GM18507 (cell line): ENCODE measurements around the gene BDH1.
"Not testable (repeated sequence)": the region's sequence is repeated elsewhere in the genome, so short reads cannot be mapped to it uniquely, and the experiment has no call there.

Experiments used
- DNase-seq: peaks from one replicate; pipeline ENCODE4 v3.0.0; 2011; ENCODE audit warnings: low read depth; ENCODE audit not compliant: insufficient read length; ENCODE audit errors: extremely low spot score
- FAIRE-seq: peaks from 2 replicates; lab custom pipeline; 2011; peaks lifted over from hg19 to GRCh38; lab: Jason Lieb, UNC

Gene BDH1

DNA sequence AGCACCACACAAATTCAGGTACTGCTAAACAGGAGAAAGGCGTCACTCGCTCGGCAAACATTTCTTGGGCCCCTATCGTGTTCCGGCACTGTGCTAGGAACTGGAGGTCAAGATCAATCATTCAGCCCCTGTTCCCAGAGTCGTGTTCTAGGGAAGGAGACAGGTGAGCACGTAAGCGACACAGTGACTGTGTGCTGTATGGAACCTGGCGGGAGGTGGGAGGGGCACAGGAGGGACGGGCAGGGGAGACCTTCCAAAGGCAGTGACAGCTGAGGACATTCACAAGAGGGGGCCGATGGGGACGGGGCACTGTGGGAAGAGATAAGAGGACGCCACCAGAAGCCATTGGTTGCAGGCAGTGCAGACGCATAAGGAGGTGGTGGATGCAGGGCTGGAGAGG lies 32.2 kb downstream of the BDH1 start:
- DNase-seq (no peak), FAIRE-seq (no peak)

DNA sequence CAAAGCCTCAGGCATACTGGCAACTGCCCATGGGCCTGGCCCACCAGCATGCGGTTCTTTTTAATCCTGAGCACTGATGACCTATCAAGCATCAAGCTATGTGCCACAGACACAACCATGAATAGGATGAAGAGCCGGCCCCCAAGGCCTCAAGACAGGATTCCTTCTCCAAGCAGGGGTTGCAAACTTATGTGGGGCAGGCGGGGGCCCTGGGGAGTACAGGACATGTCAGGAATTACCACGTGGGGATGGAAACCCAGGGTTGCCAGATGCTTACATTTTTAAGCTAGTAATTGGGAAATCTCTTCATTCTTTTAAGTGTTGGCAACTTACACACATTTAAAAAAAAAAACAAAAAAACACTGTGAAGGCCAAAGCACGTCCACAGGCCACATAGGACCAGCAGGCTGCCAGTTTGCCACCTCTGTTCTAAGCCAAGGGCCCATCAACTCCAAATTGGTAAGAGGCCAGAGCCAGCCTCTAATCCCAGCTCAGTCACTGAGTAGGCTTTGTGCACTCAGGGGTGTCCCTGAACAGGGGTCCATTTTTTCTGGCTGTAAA lies 32.8 kb downstream of the BDH1 start:
- FAIRE-seq (no peak), DNase-seq (no peak)

DNA sequence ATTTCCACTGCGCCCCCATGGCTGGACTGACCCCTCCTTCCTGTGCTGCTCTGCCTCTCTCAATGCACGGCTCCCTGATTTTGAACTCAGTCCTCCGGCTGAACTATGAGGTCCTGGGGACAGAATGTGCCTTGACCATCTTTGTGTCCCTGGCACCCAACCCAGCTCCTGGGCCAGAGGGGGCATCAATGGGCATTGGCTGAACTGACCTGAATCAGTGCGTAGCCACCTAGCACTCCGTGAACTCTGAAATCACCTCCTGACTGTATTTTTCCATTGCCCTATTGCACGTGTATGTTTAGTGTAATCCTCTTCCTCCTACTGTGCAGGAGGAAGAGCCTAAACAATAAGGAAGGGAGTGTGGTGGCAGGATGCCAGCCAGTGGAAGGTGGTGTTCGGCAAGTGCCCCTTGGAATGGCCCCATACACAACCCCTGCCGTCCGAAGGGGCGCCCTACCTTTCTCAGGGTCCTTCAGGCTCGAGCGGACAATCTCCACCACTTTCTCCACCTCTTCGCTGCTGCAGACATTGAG lies 33.5 kb downstream of the BDH1 start:
- DNase-seq (no peak), FAIRE-seq (no peak)

DNA sequence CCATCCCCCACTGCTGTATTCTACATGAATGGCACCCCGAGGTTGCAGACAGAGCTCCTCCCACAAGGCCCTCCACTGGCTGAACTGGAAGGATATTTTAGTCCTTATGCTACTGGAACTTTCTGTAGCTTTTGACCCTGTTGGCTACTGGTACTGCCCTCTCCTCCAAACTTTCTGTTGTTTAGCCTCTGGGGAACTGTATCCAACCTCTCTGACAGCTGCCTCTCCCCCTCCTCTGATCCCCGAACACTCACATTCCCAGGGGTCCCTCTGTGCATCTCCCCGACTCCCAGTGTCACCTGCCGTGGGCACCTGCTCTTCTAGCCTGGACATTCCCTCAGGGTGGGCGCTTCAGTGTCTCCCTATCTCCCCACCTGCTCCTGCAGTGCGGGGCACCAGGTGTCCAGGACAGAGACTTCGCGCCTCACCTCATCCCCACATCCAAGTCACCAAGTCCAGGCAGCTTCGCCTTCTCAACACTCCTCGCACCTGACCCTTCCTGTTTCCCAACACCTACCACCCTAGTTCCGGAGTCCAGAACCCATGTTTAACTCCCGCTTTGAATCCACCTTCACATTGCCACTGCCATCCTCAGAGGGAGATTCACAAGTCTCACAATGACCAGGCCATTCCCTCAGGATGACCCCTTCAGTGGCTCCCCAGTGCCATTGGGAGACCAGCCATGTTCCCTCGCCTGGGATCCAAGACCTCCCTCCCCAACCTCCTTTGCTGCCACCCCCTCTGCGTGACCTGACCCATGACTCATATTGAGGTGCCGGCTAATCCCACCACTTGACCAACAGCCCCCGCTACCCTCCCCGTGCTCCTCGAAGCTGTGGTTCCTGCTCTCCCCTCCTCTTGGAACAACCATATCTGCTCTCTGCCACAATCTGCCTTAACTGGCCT lies 34.2 kb downstream of the BDH1 start:
- DNase-seq (no peak), FAIRE-seq (no peak)

DNA sequence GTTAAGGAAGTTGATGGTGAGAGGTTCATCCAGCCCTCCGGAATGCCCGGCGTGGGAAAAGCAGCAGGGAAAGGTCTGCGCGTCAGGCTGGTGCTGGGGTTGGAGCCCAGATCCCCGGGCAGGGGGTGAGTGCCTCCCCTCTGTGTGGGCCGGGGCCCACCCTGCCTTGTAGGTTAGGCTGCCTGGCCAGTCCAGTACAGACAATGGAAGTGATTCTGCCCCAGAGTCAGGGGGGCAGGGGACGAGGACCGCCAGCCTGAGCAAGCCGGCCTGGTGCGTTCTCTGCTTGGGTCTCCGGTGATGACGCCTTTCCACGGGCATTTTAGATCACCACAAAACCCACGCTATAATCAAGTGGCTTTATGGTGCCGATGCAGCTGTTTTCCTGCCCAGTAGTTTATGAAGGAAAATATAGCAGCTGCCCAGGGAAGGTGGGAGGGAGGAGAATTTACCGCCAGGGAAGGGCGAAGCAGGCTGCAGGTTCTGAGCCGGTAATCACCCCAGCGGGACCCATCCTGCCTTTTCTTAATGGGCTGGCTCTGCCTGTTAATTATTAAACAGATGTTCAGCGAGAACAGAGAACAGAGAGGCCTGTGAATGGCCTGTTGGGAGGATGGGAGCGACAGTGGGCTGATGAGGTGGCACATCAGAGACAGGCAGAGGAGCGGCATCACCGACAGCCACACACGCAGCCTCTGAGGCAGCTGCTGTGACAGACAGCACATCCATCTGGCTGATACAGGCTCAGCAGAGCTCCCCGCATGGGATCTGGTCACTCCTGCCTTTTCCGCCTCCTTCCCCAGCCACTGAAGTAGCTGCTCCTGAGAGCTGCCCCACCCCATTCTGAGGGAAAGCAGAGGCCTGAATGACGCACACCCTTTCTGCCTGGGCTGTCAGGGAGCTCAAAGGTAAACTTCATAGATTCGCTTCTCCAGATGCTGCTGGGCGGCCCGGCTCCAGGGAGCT lies 35.2 kb downstream of the BDH1 start:
- DNase-seq (no peak), FAIRE-seq (no peak)

DNA sequence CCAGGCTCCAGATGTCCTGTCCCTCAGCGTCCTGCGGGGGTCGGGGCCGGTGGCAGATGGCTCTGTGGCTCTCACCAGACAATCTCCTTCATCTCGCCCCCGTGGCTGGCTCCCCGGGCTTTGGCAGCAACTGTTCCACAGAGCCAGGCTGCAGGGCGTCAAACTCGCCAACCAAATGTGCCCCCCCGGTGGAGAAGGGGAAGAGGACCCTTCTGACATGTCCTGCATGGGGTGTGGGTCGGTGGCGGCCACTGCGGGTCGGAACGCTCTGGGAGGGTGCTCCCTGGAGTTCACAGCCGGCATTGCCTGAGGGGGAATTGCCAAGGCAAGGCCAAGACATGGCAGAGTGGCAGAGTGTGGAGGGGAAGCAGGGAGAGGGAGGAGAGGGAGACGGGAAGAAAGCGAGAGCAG lies 36.0 kb downstream of the BDH1 start:
- DNase-seq (no peak), FAIRE-seq (no peak)

DNA sequence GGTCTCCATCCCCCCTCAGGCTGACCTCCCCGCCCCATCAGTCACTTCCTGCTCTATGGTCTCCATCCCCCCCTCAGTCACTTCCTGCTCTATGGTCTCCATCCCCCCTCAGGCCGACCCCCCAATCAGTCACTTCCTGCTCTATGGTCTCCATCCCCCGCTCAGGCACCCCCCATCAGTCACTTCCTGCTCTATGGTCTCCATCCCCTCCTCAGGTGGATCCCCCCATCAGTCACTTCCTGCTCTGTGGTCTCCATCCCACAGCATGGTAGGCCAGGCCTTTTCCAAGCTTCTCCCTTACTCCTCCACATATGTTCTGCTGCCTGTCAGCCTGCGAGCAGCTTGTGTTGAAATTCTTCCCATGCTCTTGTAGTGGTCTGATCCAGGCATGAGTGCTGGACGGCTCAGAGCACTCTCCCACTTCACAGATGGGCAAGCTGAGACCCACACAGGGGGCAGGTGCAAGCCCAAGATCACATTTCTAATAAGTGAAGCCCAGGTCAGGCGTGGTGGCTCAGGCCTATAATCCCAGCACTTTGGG lies 36.8 kb downstream of the BDH1 start:
- no peak for DNase-seq
- no peak for FAIRE-seq

DNA sequence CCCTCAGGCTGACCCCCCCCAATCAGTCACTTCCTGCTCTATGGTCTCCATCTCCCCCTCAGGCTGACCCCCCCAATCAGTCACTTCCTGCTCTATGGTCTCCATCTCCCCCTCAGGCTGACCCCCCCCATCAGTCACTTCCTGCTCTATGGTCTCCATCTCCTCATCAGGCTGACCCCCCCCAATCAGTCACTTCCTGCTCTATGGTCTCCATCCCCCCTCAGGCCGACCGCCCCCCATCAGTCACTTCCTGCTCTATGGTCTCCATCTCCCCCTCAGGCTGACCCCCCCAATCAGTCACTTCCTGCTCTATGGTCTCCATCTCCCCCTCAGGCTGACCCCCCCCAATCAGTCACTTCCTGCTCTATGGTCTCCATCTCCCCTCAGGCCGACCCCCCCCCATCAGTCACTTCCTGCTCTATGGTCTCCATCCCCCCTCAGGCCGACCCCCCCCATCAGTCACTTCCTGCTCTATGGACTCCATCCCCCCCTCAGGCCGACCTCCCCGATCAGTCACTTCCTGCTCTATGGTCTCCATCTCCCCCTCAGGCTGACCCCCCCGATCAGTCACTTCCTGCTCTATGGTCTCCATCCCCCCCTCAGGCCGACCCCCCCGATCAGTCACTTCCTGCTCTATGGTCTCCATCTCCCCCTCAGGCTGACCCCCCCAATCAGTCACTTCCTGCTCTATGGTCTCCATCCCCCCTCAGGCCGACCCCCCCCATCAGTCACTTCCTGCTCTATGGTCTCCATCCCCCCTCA lies 37.7 kb downstream of the BDH1 start:
- DNase-seq, FAIRE-seq: not testable (repeated sequence)

DNA sequence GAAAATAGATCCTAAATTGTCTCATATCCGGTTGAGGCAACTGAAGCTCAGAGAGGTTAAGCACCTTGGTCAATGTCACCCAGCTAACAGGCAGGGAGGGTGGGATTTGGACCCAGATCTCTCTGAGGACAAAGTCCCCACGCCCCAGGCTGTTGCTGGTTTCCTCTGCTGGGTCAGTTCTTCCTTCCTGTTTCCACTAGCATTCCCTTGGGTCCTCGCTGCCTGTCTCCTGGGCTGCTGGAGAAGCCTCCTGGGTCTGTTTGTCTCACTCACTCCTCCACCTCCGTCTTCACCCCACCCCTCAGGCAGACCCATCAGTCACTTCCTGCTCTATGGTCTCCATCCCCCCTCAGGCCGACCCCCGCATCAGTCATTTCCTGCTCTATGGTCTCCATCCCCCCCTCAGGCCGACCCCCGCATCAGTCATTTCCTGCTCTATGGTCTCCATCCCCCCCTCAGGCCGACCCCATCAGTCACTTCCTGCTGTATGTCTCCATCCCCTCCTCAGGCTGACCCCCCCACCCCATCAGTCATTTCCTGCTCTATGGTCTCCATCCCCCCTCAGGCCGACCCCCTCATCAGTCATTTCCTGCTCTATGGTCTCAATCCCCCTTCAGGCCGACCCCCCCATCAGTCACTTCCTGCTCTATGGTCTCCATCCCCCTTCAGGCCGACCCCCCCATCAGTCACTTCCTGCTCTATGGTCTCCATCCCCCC lies 38.7 kb downstream of the BDH1 start:
- FAIRE-seq: peak; percentile 57
- not testable (repeated sequence) for DNase-seq

DNA sequence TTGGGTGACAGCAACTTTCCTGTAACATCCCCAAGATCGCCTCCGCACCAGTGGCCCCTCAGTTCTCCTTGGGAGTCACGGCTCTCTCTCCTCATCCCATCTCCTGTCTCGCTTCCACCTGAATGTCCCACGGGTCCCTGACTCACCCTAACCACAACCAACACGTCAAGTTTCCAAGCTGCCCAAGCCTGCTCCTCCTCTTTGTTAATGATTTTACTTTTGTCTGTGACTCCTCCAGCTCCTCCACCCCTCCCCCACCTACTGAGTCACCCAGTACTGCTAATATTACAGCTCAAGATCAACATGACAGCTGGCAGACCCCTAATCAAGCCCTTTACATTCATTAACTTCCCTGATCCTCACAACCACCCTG lies 39.3 kb downstream of the BDH1 start:
- DNase-seq (no peak), FAIRE-seq (no peak)

DNA sequence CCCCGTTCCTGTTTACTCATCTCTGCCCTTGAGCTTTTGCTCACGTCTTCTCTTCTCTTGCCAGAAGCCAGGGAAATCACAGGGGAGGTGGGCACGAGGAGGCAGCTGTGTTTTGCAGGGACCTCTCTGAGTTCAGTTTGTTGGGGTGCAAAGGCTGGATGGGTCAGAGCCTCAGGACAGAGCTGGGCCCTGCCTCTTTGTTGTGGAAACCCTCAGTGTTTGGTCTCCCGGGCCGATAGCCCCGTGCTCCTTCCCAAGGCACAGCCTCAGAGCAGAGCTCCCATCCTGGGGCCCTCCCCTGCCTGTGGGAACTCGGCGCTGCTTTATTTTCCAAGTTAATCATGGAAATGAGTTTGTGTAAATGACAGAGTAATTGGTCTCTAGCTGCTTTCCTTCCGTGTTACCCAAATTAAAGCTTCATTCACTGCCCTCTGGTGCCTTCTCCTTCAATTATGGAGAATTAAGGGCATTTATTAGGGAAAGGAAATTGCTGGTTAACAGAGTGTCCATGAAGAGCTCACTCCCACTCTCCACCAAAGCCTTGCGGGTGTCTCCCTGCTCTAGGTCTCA lies 40.9 kb downstream of the BDH1 start:
- DNase-seq (no peak), FAIRE-seq (no peak)

DNA sequence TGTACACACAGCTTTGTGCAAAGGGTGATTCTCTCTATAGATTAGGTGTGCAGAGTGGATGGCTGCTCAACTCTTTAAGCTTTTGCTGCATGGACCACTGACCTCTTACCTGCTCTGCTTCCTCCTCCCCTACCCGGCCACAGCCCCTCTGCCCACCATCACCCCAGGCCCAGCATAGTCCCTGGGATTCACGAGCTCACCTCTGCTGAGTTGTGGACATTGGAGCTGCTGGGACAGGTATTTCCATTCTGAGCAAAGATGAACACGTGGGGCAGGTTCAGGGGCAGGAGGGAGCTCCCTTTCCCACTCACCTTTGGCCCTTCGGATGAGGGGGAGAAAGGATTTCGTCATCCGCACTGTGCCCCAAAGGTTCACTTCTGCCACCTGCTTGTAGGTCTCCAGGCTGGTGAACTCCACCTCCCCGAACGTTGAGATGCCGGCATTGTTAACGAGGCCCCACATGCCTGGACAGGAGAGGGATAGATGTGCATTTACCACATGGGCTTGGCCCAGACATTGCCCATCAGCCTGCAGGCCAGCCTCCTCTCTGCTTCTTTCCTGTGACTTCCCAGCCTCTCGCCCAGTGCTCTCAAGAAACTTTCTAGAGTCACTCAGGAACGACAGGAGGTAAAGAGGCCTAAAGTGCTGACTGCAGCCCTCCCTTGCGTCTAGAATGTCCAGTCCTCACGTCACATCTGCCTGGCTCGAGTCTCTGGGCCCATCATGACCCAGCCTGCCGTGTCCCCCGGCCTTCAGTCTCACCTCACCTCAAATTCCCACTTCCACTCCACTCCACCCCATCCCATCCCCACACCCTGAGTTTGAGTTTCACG lies 41.6 kb downstream of the BDH1 start:
- DNase-seq: no peak
- no peak for FAIRE-seq

DNA sequence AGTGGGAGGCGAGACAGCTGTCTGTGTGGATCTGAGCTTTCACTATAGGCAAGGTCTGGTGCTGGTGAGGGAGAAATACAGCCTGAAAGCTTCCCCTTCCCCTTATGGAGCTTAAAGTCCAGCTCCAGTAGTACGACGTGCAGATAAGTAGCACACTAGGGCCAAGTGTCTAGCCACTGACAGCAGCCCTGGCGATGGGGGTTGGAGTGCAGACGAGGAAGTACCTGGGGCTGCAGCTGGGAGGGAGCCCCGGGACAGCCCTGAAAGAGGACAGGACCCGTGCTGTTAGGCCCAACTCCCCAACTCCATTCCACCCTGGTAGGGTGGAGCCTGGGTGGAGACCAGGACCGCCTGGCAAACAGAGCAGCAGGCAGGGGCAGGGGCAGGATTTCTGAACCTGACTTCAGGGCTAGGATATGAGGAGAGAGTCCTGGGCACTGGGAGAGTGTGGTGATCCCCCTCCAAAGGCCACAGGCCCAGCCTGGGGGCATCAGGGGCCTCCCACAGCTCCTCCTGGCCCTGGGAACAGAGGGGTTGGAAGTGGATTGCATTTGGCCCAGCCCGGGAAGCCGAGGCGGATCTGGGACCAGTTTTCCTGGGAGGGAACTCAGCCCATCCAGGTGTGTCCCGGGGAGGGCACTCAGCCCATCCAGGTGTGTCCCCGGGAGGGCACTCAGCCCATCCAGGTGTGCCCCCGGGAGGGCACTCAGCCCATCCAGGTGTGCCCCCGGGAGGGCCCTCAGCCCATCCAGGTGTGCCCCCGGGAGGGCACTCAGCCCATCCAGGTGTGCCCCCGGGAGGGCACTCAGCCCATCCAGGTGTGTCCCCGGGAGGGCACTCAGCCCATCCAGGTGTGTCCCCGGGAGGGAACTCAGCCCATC lies 42.8 kb downstream of the BDH1 start:
- DNase-seq (no peak), FAIRE-seq (no peak)

DNA sequence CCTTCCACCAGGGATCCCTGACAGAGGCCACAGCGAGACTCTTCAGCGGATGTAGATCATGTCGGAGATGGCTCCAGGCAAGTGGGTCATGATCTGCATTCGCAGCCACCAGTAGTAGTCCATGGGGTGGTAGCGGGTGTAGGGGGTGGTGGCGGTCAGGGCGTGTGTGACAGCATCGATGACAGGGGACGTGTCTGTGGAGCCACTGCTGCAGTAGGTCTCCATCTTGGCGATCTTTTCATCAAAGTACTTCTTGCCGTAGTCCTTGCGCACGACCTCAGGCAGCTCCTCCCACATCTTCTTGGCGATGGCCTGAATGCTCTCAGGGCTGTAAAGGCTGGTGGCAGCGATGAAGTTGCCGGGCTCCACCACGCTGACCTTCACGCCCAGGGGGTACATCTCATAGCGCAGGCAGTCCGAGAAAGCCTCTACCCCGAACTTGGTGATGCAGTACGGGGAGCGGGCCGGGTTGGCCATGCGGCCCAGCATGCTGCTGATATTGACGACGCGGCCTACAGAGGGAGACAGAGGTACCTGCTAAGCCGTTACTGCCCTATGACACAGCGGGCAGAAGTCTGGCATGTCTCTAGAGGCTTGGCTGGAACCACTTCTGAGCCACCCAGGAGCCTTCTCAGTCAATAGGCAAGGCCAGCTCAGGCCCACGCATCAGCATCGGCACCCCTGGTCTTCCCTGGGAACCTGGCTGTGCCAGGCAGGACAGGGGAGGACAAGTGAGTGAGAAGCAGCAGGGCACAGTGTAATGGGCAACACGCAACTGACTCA lies 43.7 kb downstream of the BDH1 start:
- no peak for FAIRE-seq
- DNase-seq: no peak

DNA sequence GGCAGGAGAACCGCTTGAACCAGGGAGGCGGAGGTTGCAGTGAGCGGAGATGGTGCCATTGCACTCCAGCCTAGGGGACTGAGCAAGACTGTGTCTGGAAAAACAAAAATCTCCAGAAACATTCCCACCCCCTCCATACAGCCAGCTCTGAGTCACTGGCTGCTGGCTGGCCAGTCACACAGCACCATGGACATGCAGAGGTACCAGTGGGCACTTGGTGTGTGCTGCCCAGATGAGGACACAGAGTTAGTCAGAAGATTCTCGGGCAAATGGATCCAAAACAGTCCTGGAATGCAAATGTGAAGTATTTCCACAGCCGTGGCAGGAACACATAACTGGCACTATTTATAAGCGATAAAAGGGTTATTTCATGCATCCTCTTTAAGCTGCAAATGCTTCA lies 44.6 kb downstream of the BDH1 start:
- FAIRE-seq (no peak), DNase-seq (no peak)

DNA sequence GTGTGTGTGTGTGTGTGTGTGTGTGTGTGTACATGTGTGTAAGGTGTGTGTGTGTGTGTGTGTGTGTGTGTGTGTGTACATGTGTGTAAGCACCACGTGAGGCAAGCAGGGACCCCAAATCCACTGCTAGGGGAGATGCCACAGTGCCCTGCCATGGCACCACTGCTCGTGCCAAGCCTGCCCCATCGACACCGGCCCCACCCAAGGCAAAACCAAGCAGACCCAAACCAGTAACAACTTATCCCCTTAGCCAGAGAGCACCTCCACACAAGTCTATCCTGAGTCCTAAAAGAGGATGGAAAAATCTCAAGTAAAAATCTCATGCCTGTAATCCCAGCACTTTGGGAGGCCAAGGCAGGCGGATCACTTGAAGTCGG lies 45.1 kb downstream of the BDH1 start:
- no peak for DNase-seq
- FAIRE-seq: no peak
